Dendritic cell treated with granulocyte-macrophage colony-stimulating factor and Interleukin-4, amounts not matched to agents 40 ng/mL and 50 ng/mL, for 4 days (primary cell): Measurements from ENCODE around the gene SNX18.

Source experiments
- H3K27ac Mint-ChIP-seq: one replicate; pipeline ENCODE4 v1.8.0; 2022; ENCODE audit warnings: mild to moderate bottlenecking, mixed read lengths
- H3K27me3 Mint-ChIP-seq: one replicate; pipeline ENCODE4 v1.8.0; 2022; ENCODE audit warnings: mild to moderate bottlenecking, mixed read lengths
- H3K36me3 Mint-ChIP-seq: one replicate; pipeline ENCODE4 v1.8.0; 2022; ENCODE audit warnings: low read depth, mixed read lengths
- H3K4me1 Mint-ChIP-seq: one replicate; pipeline ENCODE4 v1.8.0; 2022; ENCODE audit warnings: low read depth, mixed read lengths
- H3K4me3 Mint-ChIP-seq: one replicate; pipeline ENCODE4 v1.8.0; 2022; ENCODE audit warnings: mild to moderate bottlenecking, moderate library complexity, mixed read lengths
- H3K9me3 Mint-ChIP-seq: one replicate; pipeline ENCODE4 v1.8.0; 2022; ENCODE audit warnings: mixed read lengths
- intact Hi-C: fragments of 100-400 bp; cut with micrococcal nuclease; formaldehyde crosslinking; loops from one replicate; pipeline ENCODE4 v1.15.0; 2022

The SNX18 gene

GRCh38 chr5:54538156-54538555, 20.6 kb downstream of the SNX18 start:
- Mint-ChIP-seq H3K27ac (no peak overlapping the region), H3K36me3 (peaks cover 65% of the 10 kb centered on the region), H3K27me3 (no peaks in the 10 kb centered on the region), H3K4me3 (no peak overlapping the region), H3K4me1 (peaks cover 77% of the 10 kb centered on the region), H3K9me3 (no peaks in the 10 kb centered on the region)
- intact Hi-C loops = no loop called here

GRCh38 chr5:54539001-54539400, 21.4 kb downstream of the SNX18 start:
- peaks cover 73% of the 10 kb centered on the region for H3K4me1 Mint-ChIP-seq
- H3K27ac Mint-ChIP-seq = no peak overlapping the region
- H3K4me3 Mint-ChIP-seq = no peak overlapping the region

GRCh38 chr5:54540286-54540685, 22.7 kb downstream of the SNX18 start:
- Mint-ChIP-seq H3K4me1 (peaks cover 65% of the 10 kb centered on the region), H3K27me3 (no peaks in the 10 kb centered on the region), H3K9me3 (no peaks in the 10 kb centered on the region), H3K36me3 (peaks cover 66% of the 10 kb centered on the region), H3K27ac (no peak overlapping the region), H3K4me3 (no peak overlapping the region)
- intact Hi-C loops = no loop called here

More at GRCh38 chr5:54539001-54539400, 21.4 kb downstream of the SNX18 start:
- intact Hi-C loops = no loop called here
- Mint-ChIP-seq H3K9me3 (no peaks in the 10 kb centered on the region), H3K27me3 (no peaks in the 10 kb centered on the region), H3K36me3 (peaks cover 67% of the 10 kb centered on the region)

- intact Hi-C loops = no loop called here
- Mint-ChIP-seq H3K27me3 (no peaks in the 10 kb centered on the region), H3K36me3 (peaks cover 52% of the 10 kb centered on the region), H3K4me1 (peaks cover 54% of the 10 kb centered on the region), H3K4me3 (no peak overlapping the region), H3K9me3 (no peaks in the 10 kb centered on the region), H3K27ac (no peak overlapping the region)
Observed at GRCh38 chr5:54541823-54542783, 24.5 kb downstream of the SNX18 start.

GRCh38 chr5:54544044-54544443, 26.5 kb downstream of the SNX18 start:
- H3K4me1 Mint-ChIP-seq = peaks cover 56% of the 10 kb centered on the region
- H3K9me3 Mint-ChIP-seq = no peaks in the 10 kb centered on the region
- no peak overlapping the region for H3K4me3 Mint-ChIP-seq

GRCh38 chr5:54545796-54546195, 28.2 kb downstream of the SNX18 start:
- no peak overlapping the region for H3K4me3 Mint-ChIP-seq
- no peak overlapping the region for H3K27ac Mint-ChIP-seq
- peaks cover 54% of the 10 kb centered on the region for H3K4me1 Mint-ChIP-seq
- intact Hi-C loops = no loop called here
- peaks cover 61% of the 10 kb centered on the region for H3K36me3 Mint-ChIP-seq
- no peaks in the 10 kb centered on the region for H3K27me3 Mint-ChIP-seq
- H3K9me3 Mint-ChIP-seq = no peaks in the 10 kb centered on the region

More at GRCh38 chr5:54544044-54544443, 26.5 kb downstream of the SNX18 start:
- intact Hi-C loops = no loop called here
- Mint-ChIP-seq H3K27ac (no peak overlapping the region), H3K27me3 (no peaks in the 10 kb centered on the region), H3K36me3 (peaks cover 66% of the 10 kb centered on the region)

GRCh38 chr5:54547711-54548250, 30.2 kb downstream of the SNX18 start:
- intact Hi-C loops = no loop called here

GRCh38 chr5:54548565-54548964, 31.0 kb downstream of the SNX18 start:
- no peaks in the 10 kb centered on the region for H3K27me3 Mint-ChIP-seq
- H3K4me1 Mint-ChIP-seq = peaks cover 32% of the 10 kb centered on the region
- intact Hi-C loops = no loop called here

More at GRCh38 chr5:54547711-54548250, 30.2 kb downstream of the SNX18 start:
- Mint-ChIP-seq H3K27me3 (no peaks in the 10 kb centered on the region), H3K4me1 (peaks cover 36% of the 10 kb centered on the region), H3K9me3 (no peaks in the 10 kb centered on the region), H3K27ac (no peak overlapping the region), H3K36me3 (peaks cover 70% of the 10 kb centered on the region), H3K4me3 (no peak overlapping the region)

GRCh38 chr5:54551292-54551691, 33.7 kb downstream of the SNX18 start:
- Mint-ChIP-seq H3K27me3 (no peaks in the 10 kb centered on the region), H3K4me1 (peaks cover 29% of the 10 kb centered on the region), H3K4me3 (no peak overlapping the region), H3K27ac (no peak overlapping the region), H3K9me3 (no peaks in the 10 kb centered on the region), H3K36me3 (peaks cover 62% of the 10 kb centered on the region)
- intact Hi-C loops = no loop called here

More at GRCh38 chr5:54548565-54548964, 31.0 kb downstream of the SNX18 start:
- no peak overlapping the region for H3K4me3 Mint-ChIP-seq
- peaks cover 67% of the 10 kb centered on the region for H3K36me3 Mint-ChIP-seq
- H3K9me3 Mint-ChIP-seq = no peaks in the 10 kb centered on the region
- H3K27ac Mint-ChIP-seq = no peak overlapping the region

- H3K4me3 Mint-ChIP-seq = no peak overlapping the region
- no peak overlapping the region for H3K27ac Mint-ChIP-seq
- peaks cover 29% of the 10 kb centered on the region for H3K4me1 Mint-ChIP-seq
- intact Hi-C loops = no loop called here
- H3K36me3 Mint-ChIP-seq = peaks cover 59% of the 10 kb centered on the region
- H3K27me3 Mint-ChIP-seq = no peaks in the 10 kb centered on the region
- no peaks in the 10 kb centered on the region for H3K9me3 Mint-ChIP-seq
Observed at GRCh38 chr5:54551926-54552325, 34.4 kb downstream of the SNX18 start.

GRCh38 chr5:54552446-54552845, 34.9 kb downstream of the SNX18 start:
- H3K4me1 Mint-ChIP-seq = peaks cover 26% of the 10 kb centered on the region
- no peaks in the 10 kb centered on the region for H3K9me3 Mint-ChIP-seq
- peaks cover 54% of the 10 kb centered on the region for H3K36me3 Mint-ChIP-seq
- no peaks in the 10 kb centered on the region for H3K27me3 Mint-ChIP-seq
- H3K27ac Mint-ChIP-seq = no peak overlapping the region
- H3K4me3 Mint-ChIP-seq = no peak overlapping the region
- intact Hi-C loops = no loop called here

- intact Hi-C loops = no loop called here
- Mint-ChIP-seq H3K27ac (no peak overlapping the region), H3K4me1 (peaks cover 15% of the 10 kb centered on the region)
Observed at GRCh38 chr5:54553659-54554207, 36.2 kb downstream of the SNX18 start.

GRCh38 chr5:54556141-54556540, 38.6 kb downstream of the SNX18 start:
- Mint-ChIP-seq H3K4me1 (peaks cover 12% of the 10 kb centered on the region), H3K9me3 (no peaks in the 10 kb centered on the region), H3K36me3 (peaks cover 27% of the 10 kb centered on the region), H3K27ac (no peak overlapping the region), H3K27me3 (no peaks in the 10 kb centered on the region), H3K4me3 (no peak overlapping the region)
- intact Hi-C loops = no loop called here

More at GRCh38 chr5:54553659-54554207, 36.2 kb downstream of the SNX18 start:
- peaks cover 43% of the 10 kb centered on the region for H3K36me3 Mint-ChIP-seq
- no peak overlapping the region for H3K4me3 Mint-ChIP-seq
- H3K27me3 Mint-ChIP-seq = no peaks in the 10 kb centered on the region
- no peaks in the 10 kb centered on the region for H3K9me3 Mint-ChIP-seq

- H3K9me3 Mint-ChIP-seq = no peaks in the 10 kb centered on the region
- H3K4me3 Mint-ChIP-seq = no peak overlapping the region
- H3K27me3 Mint-ChIP-seq = no peaks in the 10 kb centered on the region
- intact Hi-C loops = no loop called here
- peaks cover 12% of the 10 kb centered on the region for H3K4me1 Mint-ChIP-seq
- H3K27ac Mint-ChIP-seq = no peak overlapping the region
- H3K36me3 Mint-ChIP-seq = peaks cover 6% of the 10 kb centered on the region
Observed at GRCh38 chr5:54558362-54558761, 40.8 kb downstream of the SNX18 start.
